Stimulated activated CD4-positive, alpha-beta T cell treated with anti-CD3 and anti-CD28 coated beads, Interleukin-4, amount 100 ng/mL, for 1 hour (primary cell): ENCODE measurements around the gene ST6GALNAC3.
"Not testable (repeated sequence)": the region's sequence is repeated elsewhere in the genome, so short reads cannot be mapped to it uniquely, and the experiment has no call there.

Experiments
- DNase-seq: peaks from one replicate; pipeline ENCODE4 v3.0.0-alpha.2; 2020

ST6GALNAC3 gene

DNA sequence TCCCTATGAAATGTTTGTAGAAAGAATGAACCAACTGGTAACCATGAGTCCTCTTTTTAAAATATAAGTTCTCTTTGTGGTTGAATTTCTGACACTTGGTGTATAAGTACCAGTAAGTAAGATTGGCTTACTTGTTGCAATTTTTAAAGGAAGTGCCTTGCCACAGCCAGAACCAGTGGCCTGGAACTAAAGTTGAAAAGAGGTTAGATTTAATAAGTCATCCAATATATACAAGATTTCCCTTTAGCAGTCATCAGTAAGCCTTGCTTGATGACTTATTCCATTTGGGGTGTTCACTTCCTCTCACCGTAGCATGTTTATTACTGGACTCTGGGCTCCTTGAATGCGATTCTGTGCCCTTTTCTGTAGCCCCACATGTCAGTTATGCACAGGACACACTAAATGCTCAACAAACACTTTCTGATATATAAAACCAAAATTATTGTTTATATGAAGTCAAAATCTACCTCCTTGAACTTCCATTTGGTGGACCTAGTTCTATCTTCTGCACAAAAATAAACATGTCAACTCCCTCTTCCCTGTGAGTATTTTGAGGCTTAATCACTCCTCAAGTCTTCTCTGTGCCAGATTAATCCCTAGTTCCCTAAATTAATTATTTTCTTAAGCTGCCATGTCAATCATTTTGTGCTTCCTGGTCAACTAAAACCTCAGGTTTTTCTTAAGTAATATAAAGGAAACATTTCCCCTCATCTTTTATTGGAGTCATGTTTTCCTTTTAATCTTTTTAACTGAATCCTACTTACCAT lies 218.1 kb downstream of the ST6GALNAC3 start:
- DNase-seq = no peak

- no peak for DNase-seq
These were observed 219.3 kb downstream of the ST6GALNAC3 start for GRCh38 chr1:76293831-76294230.

- DNase-seq = no peak
These were observed 220.1 kb downstream of the ST6GALNAC3 start for GRCh38 chr1:76294482-76295194.

DNA sequence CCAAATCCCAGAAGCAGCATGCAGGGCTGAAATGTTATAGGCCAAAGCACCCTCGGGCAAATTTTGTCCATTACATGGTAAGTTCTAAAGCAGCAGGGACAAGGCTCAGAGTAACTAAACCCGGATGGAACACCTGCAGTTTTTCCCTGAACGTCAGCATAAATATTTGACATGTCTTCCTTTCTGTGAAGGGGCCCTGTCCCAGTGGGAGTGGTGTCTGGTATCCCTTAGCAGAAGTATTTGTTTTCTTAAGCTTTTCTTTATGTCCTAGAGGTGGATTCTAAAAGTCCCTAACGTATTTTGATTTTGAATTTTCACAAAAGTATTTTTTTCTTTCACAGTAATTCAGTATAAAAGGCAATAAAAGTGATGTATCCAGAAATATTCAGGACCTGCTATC lies 223.9 kb downstream of the ST6GALNAC3 start:
- DNase-seq = no peak

DNA sequence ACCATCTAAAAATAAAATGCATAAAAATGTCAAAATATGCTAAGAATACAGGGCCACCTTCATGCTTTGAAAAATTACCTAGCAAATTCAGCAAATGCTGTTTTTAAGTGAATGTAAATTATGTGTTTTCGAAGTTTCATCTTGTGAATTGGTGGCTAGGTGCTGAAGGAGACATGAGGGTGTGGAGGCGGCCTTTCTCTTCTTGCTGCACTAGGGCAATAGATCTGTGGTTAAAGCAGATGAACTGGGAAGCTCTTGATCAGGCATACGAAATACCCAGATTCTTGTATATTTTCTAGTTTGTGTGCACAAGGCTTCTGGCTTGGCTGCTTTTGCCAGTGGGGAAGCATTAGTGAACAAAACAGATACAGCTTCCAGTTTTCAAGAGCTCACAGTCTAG lies 224.5 kb downstream of the ST6GALNAC3 start:
- no peak for DNase-seq

DNA sequence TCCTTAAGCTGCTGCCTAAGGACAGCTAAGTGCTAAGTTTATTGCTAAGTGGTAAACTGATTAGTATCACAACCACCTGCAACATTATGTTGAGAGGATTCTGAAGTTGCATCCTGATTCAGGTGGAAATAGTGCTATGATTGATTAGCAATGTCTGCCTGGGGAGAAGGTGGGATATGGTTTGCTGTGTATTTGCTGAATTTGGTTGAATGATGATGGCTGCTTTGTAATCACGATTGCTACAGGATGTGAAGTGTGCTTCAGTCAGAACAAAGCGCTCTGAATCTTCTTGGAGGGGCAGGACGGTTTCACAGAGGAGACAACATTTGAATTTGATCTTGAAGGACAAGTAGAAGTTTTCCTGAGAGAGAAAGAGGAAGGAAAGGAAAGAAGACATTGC lies 226.0 kb downstream of the ST6GALNAC3 start:
- DNase-seq = no peak

DNA sequence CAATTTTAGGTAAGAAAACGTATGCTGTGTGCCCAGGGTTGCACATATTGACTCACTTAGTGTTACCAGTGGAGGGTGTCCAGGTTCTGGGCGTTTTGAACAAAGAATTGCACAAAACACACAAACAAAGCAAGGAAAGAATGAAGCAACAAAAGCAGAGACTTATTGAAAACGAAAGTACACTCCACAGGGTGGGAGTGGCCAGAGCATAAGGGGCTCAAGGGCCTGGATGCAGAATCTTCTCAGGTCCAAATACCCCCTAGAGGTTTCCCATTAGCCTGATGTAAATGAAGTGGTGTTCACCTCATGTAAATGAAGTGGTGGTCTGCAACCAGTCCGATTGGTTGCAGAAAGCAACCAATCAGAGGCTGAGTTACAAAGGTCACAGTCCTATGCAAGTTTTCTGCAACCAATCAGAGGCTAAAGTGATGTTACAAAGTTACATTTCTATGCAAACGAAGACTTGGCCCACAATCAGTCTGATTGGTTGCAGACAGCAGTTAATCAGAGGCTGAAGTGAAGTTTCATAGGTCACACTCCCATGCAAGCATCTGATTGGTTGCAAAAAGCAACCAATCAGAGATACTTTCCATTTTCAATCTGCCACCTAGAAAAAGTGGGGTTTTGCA lies 228.3 kb downstream of the ST6GALNAC3 start:
- no peak for DNase-seq

- DNase-seq = no peak
These were observed 228.8 kb downstream of the ST6GALNAC3 start for GRCh38 chr1:76303340-76303717.

- no peak for DNase-seq
These were observed 238.8 kb downstream of the ST6GALNAC3 start for GRCh38 chr1:76313304-76313703.

GRCh38 chr1:76314730-76315129 lies 240.2 kb downstream of the ST6GALNAC3 start:
- no peak for DNase-seq

DNA sequence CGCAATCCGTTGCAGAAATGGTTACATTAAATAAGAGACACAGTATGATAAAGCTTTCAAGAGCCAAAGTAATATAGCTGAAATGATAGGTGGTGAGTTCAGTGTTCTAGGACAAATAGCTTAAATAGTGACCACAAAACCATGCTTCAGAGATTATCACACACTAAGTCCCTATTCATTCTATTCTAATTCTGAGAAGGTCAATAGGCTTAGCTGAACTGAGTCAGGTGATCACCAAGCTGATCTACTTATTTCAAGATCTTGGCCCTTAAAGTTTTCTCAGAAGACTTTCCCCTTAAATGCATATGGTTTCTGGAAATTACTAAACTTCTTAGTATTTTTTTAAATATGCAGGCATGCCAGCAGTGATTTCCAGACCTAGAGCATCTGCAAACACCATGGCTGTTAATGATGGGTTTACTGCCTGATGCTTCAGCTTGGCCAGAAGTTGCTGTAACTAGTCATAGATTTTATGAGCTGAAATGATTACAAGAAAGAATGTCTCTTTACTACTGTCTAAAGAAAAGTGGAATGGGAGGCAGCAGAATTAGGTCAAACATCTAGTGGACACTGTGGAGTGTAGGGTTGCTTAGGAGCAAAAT lies 242.9 kb downstream of the ST6GALNAC3 start:
- no peak for DNase-seq

DNA sequence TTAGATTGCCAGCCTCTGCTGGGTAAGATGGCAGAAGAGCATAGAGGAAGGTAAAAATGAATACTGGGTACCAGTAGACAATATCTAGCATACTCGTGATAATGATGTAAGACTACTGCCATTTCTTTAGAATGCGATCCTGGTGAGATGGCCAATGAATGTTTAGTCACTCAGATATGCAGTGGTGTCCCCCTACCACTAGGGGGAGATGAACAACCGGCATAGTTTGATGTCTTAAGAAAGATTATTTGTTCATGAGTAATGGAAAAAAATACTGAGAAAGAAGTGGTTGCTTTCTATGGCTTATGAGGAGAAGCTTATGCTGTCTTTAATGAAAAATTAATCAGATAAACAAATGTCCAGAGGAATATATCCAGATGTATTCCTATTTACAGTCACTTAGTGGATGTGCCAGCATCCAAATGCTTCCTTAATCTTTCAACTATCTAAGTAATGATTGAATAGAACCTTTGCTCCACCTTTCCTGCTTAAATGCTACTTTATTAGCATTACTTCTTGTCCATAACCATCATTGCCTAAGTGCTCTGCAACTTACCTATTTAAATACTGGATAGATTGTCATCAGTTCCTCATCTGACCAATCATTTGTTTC lies 256.6 kb downstream of the ST6GALNAC3 start:
- peak; percentile 16 for DNase-seq

DNA sequence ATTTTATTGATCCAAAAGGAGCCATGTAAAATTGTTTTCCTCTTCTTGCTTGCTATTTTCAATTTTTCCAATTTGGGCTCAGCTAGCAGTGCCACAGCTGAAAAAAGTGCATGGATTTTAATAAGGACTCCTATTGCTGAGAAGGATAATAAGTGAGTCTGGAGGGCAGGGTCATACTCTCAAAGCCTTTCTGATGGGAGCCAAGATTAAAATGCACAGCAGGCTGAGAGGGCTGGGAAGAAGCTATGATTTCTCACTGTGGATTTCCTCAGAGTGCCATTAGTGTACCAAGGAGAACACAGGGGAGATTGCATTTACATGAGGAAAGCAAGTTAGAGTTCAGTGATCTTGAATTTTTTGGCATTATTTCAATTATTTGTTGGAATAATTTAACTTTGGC lies 261.3 kb downstream of the ST6GALNAC3 start:
- DNase-seq = no peak

- no peak for DNase-seq
These were observed 262.4 kb downstream of the ST6GALNAC3 start for GRCh38 chr1:76336931-76337371.

DNA sequence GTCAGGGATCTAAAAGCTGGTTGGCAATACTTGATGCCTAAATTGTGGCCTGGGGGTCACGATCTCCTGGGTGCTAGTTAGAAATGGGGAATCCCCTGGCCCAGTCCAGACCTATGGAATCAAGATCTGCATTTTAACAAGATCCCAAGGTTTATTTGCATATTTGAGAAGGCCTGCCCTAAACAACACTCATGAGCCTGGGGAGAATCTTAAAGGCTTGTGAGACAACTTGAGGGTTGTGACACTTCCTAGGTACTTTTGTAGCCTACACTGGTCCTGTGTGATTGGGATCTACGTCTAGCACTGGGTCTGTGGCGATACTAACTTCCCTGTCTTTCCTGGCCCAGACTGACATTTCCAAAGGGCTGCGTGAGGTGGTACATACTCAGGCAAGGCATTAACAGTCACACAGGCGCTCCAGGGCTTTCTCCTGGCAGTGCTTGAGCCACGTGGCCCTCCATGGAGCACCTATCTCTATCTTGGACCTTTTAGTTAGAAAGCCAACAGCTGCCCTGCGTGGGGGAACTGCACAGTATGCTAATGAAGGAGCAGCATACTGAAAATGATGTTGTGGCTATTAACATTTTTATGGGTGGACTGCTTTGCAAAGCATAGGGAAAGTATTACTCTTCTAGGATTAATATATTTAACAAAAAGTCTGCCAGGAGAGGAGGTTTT lies 263.1 kb downstream of the ST6GALNAC3 start:
- no peak for DNase-seq

GRCh38 chr1:76340056-76340455 lies 265.5 kb downstream of the ST6GALNAC3 start:
- no peak for DNase-seq

- not testable (repeated sequence) for DNase-seq
These were observed 267.3 kb downstream of the ST6GALNAC3 start for GRCh38 chr1:76341816-76342215.

DNA sequence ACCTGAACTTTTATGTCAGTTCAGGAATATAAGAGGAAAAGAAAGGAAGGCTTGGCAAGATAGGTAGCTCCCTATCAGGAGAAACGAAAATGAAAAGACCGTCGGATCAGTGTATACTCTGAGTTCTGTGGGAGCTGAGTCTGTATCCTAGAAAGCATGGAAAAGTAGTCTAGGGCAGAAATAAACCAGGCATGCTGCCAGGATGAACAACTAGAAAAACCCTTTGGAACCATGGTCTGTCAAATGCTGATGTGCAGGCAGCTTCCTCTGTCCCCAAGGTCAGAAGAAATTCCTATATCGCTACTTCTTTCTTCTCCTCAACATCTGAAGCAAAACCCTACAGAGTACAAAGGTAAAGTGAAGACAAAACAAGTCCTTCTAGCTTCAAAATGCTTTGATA lies 268.8 kb downstream of the ST6GALNAC3 start:
- DNase-seq = no peak

DNA sequence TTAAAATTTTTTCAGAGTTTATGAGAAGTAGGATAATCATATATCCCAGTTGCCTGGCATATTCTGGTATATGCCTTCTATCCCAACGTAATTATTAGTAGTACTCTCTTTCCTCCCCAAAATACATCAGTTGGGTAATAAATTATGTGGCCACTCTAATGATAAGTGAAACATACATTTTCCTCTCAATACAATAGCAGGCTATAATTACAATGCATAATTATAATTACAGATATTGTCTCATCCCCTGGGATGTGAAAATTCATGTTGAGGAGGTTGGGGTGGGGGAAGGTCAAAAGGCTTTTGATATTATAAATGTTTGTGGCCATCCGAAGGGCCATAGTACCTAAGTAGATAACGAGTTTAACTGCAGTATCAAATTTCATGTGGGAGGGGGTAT lies 277.1 kb downstream of the ST6GALNAC3 start:
- no peak for DNase-seq

DNA sequence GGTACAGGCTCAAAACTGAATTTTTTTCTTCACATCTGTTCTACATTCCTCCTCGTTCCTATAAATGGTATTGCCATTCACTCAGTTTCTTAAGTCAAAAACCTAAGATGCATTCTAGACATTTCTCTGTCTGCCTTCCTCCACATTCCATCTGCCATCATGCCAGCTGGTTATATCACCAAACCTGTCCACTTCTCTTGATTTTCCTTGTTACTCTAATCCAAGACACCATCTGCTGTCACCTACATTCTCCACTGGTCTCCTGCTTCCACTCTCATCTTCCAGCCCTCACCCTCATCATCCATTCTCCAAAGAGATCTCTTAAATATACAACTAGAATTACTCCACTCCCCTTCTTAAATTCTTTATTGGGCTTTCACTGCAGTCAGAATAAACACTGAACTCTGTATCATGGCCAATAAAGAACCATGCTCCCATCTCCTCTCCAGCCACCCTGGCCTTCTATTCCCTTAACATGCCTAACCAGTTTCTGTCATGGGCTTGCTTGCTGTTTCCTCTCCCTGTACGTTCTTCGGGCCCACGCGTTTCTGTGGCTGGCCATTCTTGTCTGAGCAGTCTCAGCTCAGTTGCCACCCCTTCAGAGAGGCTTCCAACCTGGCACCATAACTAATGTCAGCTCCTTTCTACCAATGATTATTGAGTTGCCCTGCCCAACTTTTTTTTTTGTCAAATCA lies 278.3 kb downstream of the ST6GALNAC3 start:
- no peak for DNase-seq

- no peak for DNase-seq
These were observed 279.7 kb downstream of the ST6GALNAC3 start for GRCh38 chr1:76354236-76354635.

GRCh38 chr1:76366726-76367125 lies 292.2 kb downstream of the ST6GALNAC3 start:
- no peak for DNase-seq
